Lung (tissue), 12 donors: ENCODE data around the gene ZNF331. TPM values are rescaled to one million over a fixed set of nuclear protein-coding genes. Genes with fewer than 3 reads are reported as not detected.

Experiments used
- ATAC-seq: fragments of 200-7000 bp; cut with Tn5 transposase; one replicate; pipeline ENCODE4 v1.9.1; 2020; ENCODE audit warnings: moderate number of reproducible peaks; ENCODE audit not compliant: insufficient read depth, low FRiP score
- DNase-seq, 3 donors: peaks; one replicate each; pipeline ENCODE4 v3.0.0-alpha.2; 2013 to 2017
- H3K27ac ChIP-seq, 2 donors: one replicate each; pipeline ENCODE4 v1.5.1; 2013; ENCODE audit warnings: mild to moderate bottlenecking in 2 of 2, moderate library complexity in 2 of 2, control low read depth in 1 of 2, inconsistent platforms in 1 of 2, low read depth in 1 of 2, low read length in 1 of 2
- H3K27me3 ChIP-seq, 3 donors: one replicate each; pipeline ENCODE4 v1.5.1; 2013; ENCODE audit warnings: low read length in 2 of 3; ENCODE audit not compliant: control insufficient read depth in 3 of 3, insufficient read depth in 3 of 3
- H3K36me3 ChIP-seq, 4 donors: one replicate each; pipeline ENCODE4 v1.5.1; 2013; ENCODE audit warnings: low read length in 4 of 4, mild to moderate bottlenecking in 1 of 4, moderate library complexity in 1 of 4; ENCODE audit not compliant: control insufficient read depth in 4 of 4, insufficient read depth in 4 of 4
- H3K4me1 ChIP-seq, 5 donors: one replicate each; pipeline ENCODE4 v1.5.1; 2013; ENCODE audit warnings: low read length in 5 of 5, mild to moderate bottlenecking in 2 of 5, moderate library complexity in 1 of 5; ENCODE audit not compliant: control insufficient read depth in 5 of 5, insufficient read depth in 5 of 5
- H3K4me3 ChIP-seq: one replicate; pipeline ENCODE4 v1.5.1; 2013; ENCODE audit warnings: mild to moderate bottlenecking, control low read depth, moderate library complexity
- H3K9ac ChIP-seq, 2 donors: one replicate each; pipeline ENCODE4 v1.5.1; 2013; ENCODE audit warnings: low read length in 2 of 2, control low read depth in 1 of 2; ENCODE audit not compliant: insufficient read depth in 1 of 2
- H3K9me3 ChIP-seq, 4 donors: one replicate each; pipeline ENCODE4 v1.5.1; 2013; ENCODE audit warnings: low read length in 3 of 4, mild to moderate bottlenecking in 1 of 4, moderate library complexity in 1 of 4; ENCODE audit not compliant: control insufficient read depth in 4 of 4, insufficient read depth in 3 of 4
- CTCF ChIP-seq: IDR thresholded peaks from 2 replicates; pipeline ENCODE4 v1.5.1; 2012; ENCODE audit warnings: mild to moderate bottlenecking; ENCODE audit errors: control extremely low read depth, extremely low read depth
- WGBS, 2 donors: extraction: QIAGEN DNeasy Blood & Tissue Kit; methylation state at CpG; one replicate each; pipeline ENCODE4 v1.1.7; 2013; 5-methylcytosine and 5-hydroxymethylcytosine counted together
- polyA plus RNA-seq, 2 donors: library from polyadenylated mRNA; stranded (reverse); fragments of 200-250 nt; gene quantifications; one replicate each; pipeline ENCODE4 v1.2.1, GENCODE V29; 2013
- total RNA-seq, 2 donors: library from RNA; depleted of rRNA in 1 of 2; stranded (reverse); fragments of >200 nt in 1 of 2; gene quantifications; one replicate each; pipeline ENCODE4 v1.2.1, GENCODE V29; 2014 to 2021
- donor health status: control.
- donor health status: control.
- donor health status: Bipolar disorder and iron deficiency.
- donor health status: healthy.
- donor health status: DM: yes; HTN: yes; CAD: no.

Gene ZNF331
- total and polyA plus RNA-seq, 4 donors = 12.7 to 27.9 (median 22.8) TPM

GRCh38 chr19:53530622-53531021, 7.3 kb upstream of the ZNF331 start:
- no peak for TF ChIP-seq CTCF

GRCh38 chr19:53531457-53531856, 6.5 kb upstream of the ZNF331 start:
- H3K4me3 ChIP-seq = no peak overlapping the region
- no peak for ATAC-seq
- 89 to 97% methylated on average over 4 of the region's 4 CpGs for WGBS, 2 donors
- no peak for TF ChIP-seq CTCF
- H3K27me3 ChIP-seq = no peaks in the 10 kb centered on the region
- peaks cover 0 to 2% (median 0%) of the 10 kb centered on the region in 4 donors for H3K36me3 ChIP-seq
- H3K4me1 ChIP-seq = no peaks in the 10 kb centered on the region
- no peak overlapping the region for H3K27ac ChIP-seq
- no peak overlapping the region for H3K9ac ChIP-seq
- peaks cover 0 to 4% (median 0%) of the 10 kb centered on the region in 4 donors for H3K9me3 ChIP-seq
- DNase-seq = no peak

More at GRCh38 chr19:53530622-53531021, 7.3 kb upstream of the ZNF331 start:
- Histone ChIP-seq H3K9me3 (peaks cover 0 to 4% (median 1%) of the 10 kb centered on the region in 4 donors), H3K9ac (no peak overlapping the region), H3K36me3 (peaks cover 0 to 2% (median 0%) of the 10 kb centered on the region in 4 donors), H3K27ac (no peak overlapping the region), H3K4me1 (no peaks in the 10 kb centered on the region), H3K4me3 (no peak overlapping the region), H3K27me3 (no peaks in the 10 kb centered on the region)
- DNase-seq = no peak
- WGBS, 2 donors = 93 to 95% methylated on average over 8 of the region's 8 CpGs
- ATAC-seq = no peak

GRCh38 chr19:53532362-53532761, 5.6 kb upstream of the ZNF331 start:
- H3K9me3 ChIP-seq = peaks cover 0 to 4% (median 0%) of the 10 kb centered on the region in 4 donors
- no peak for TF ChIP-seq CTCF
- ATAC-seq (no peak), DNase-seq (no peak)
- no peak overlapping the region for H3K9ac ChIP-seq
- no peaks in the 10 kb centered on the region for H3K27me3 ChIP-seq
- H3K4me1 ChIP-seq = no peaks in the 10 kb centered on the region
- WGBS, 2 donors = 95 to 100% methylated on average over 1 of the region's 1 CpG
- H3K36me3 ChIP-seq = peaks cover 0 to 2% (median 0%) of the 10 kb centered on the region in 4 donors
- H3K4me3 ChIP-seq = no peak overlapping the region
- no peak overlapping the region for H3K27ac ChIP-seq

- H3K27me3 ChIP-seq = no peaks in the 10 kb centered on the region
- peaks cover 0 to 4% (median 0%) of the 10 kb centered on the region in 4 donors for H3K36me3 ChIP-seq
- peaks cover 0 to 10% (median 0%) of the 10 kb centered on the region in 4 donors for H3K9me3 ChIP-seq
- H3K9ac ChIP-seq = no peak overlapping the region
- no peak for ATAC-seq
- H3K4me1 ChIP-seq = no peaks in the 10 kb centered on the region
- no peak overlapping the region for H3K27ac ChIP-seq
- H3K4me3 ChIP-seq = no peak overlapping the region
- no peak for TF ChIP-seq CTCF
- no peak for DNase-seq
These were observed 1.8 kb upstream of the ZNF331 start for GRCh38 chr19:53536225-53536548.
